GF-D8 (cell line): ENCODE results near the gene TUBG2.

Source experiments
- DNase-seq: peaks from one replicate; lab custom pipeline; 2025; lab: John Stamatoyannopoulos, UW

Gene TUBG2

GRCh38 chr17:42677012-42677857 lies 18.2 kb downstream of the TUBG2 start:
- peak; percentile 96 for DNase-seq

GRCh38 chr17:42677921-42678781 lies 19.1 kb downstream of the TUBG2 start:
- DNase-seq: peak; percentile 81

GRCh38 chr17:42678951-42679491 lies 19.9 kb downstream of the TUBG2 start:
- peak; percentile 30 for DNase-seq

GRCh38 chr17:42679492-42680330 lies 20.6 kb downstream of the TUBG2 start:
- DNase-seq: peak; percentile 50

- DNase-seq: peak; percentile 3
Observed at GRCh38 chr17:42680331-42680808, 21.3 kb downstream of the TUBG2 start.

GRCh38 chr17:42681976-42682721 lies 23.1 kb downstream of the TUBG2 start, which contains the start of gene CNTNAP1:
Gene CNTNAP1 (plus strand): TSS chr17:42682531. CDS start chr17:42682830, 299 bp downstream.
- no peak for DNase-seq

GRCh38 chr17:42682722-42683403 lies 23.8 kb downstream of the TUBG2 start:
- DNase-seq: no peak

GRCh38 chr17:42683407-42684034 lies 24.4 kb downstream of the TUBG2 start:
- no peak for DNase-seq

GRCh38 chr17:42684929-42685556 lies 26.0 kb downstream of the TUBG2 start:
- DNase-seq: no peak

GRCh38 chr17:42685831-42686230 lies 26.7 kb downstream of the TUBG2 start:
- DNase-seq: no peak

- no peak for DNase-seq
Observed at GRCh38 chr17:42686520-42687128, 27.5 kb downstream of the TUBG2 start.

GRCh38 chr17:42687707-42688320 lies 28.7 kb downstream of the TUBG2 start:
- no peak for DNase-seq

GRCh38 chr17:42690596-42690995 lies 31.5 kb downstream of the TUBG2 start:
- DNase-seq: no peak

GRCh38 chr17:42691021-42691545 lies 32.0 kb downstream of the TUBG2 start:
- DNase-seq: no peak

GRCh38 chr17:42692489-42692888 lies 33.4 kb downstream of the TUBG2 start:
- DNase-seq: no peak

- DNase-seq: no peak
Observed at GRCh38 chr17:42694524-42694923, 35.4 kb downstream of the TUBG2 start.

GRCh38 chr17:42695500-42695899 lies 36.4 kb downstream of the TUBG2 start:
- DNase-seq: no peak
